ENCODE data around the gene MEGF11.
"Not testable (repeated sequence)": the region's sequence is repeated elsewhere in the genome, so short reads cannot be mapped to it uniquely, and the experiment has no call there.

Gene MEGF11

GRCh38 chr15:65910341-65910740 lies 343.2 kb downstream of the MEGF11 start:
- DNase-seq: no peak

GRCh38 chr15:65909831-65910230 lies 343.7 kb downstream of the MEGF11 start:
- DNase-seq: no peak

- no peak for DNase-seq
Measured at GRCh38 chr15:65908876-65909275, 344.7 kb downstream of the MEGF11 start.

- DNase-seq: no peak
Measured at GRCh38 chr15:65907661-65908060, 345.9 kb downstream of the MEGF11 start.

- no peak for DNase-seq
Measured at GRCh38 chr15:65906396-65906795, 347.2 kb downstream of the MEGF11 start.

GRCh38 chr15:65904301-65904700 lies 349.2 kb downstream of the MEGF11 start:
- DNase-seq: no peak

- no peak for DNase-seq
Measured at GRCh38 chr15:65903296-65904073, 350.1 kb downstream of the MEGF11 start.

GRCh38 chr15:65902373-65902772 lies 351.2 kb downstream of the MEGF11 start:
- no peak for DNase-seq

GRCh38 chr15:65901836-65902235 lies 351.7 kb downstream of the MEGF11 start:
- DNase-seq: no peak

- no peak for DNase-seq
Measured at GRCh38 chr15:65901336-65901735, 352.2 kb downstream of the MEGF11 start.

GRCh38 chr15:65900488-65900887 lies 353.1 kb downstream of the MEGF11 start:
- no peak for DNase-seq

GRCh38 chr15:65896236-65896635 lies 357.3 kb downstream of the MEGF11 start:
- DNase-seq: no peak

GRCh38 chr15:65893060-65893459 lies 360.5 kb downstream of the MEGF11 start:
- DNase-seq: peak; percentile 17

- no peak for DNase-seq
Measured at GRCh38 chr15:65888981-65889380, 364.6 kb downstream of the MEGF11 start.

- DNase-seq: peak; percentile 33
Measured at GRCh38 chr15:65887565-65887964, 366.0 kb downstream of the MEGF11 start.

- no peak for DNase-seq
Measured at GRCh38 chr15:65885668-65886218, 367.8 kb downstream of the MEGF11 start.

- no peak for DNase-seq
Measured at GRCh38 chr15:65884511-65884910, 369.0 kb downstream of the MEGF11 start.

GRCh38 chr15:65883571-65883970 lies 370.0 kb downstream of the MEGF11 start:
- no peak for DNase-seq

- DNase-seq: no peak
Measured at GRCh38 chr15:65881766-65882434, 371.6 kb downstream of the MEGF11 start.

- DNase-seq: no peak
Measured at GRCh38 chr15:65877749-65878148, 375.8 kb downstream of the MEGF11 start.

- no peak for DNase-seq
Measured at GRCh38 chr15:65875458-65875857, 378.1 kb downstream of the MEGF11 start.

- no peak for DNase-seq
Measured at GRCh38 chr15:65873256-65873655, 380.3 kb downstream of the MEGF11 start.

GRCh38 chr15:65872596-65872995 lies 381.0 kb downstream of the MEGF11 start:
- not testable (repeated sequence) for DNase-seq

GRCh38 chr15:65871886-65872285 lies 381.7 kb downstream of the MEGF11 start:
- DNase-seq: not testable (repeated sequence)

Data from activated naive CD4-positive, alpha-beta T cell treated with Interleukin-2 at 50 U/mL for 16 hours (primary cell).